PC-3 (cell line): ENCODE measurements around the gene GAD1. TPM values are rescaled to one million over a fixed set of nuclear protein-coding genes. Genes with fewer than 3 reads are reported as not detected.
A peak's percentile ranks its signal among the peaks of the same experiment; 100 is the strongest.

Experiments used
- ATAC-seq: fragments of 200-7000 bp; cut with Tn5 transposase; 2 replicates; pipeline ENCODE4 v1.9.1; 2020; ENCODE audit warnings: mild to moderate bottlenecking, moderate library complexity
- BruUV-seq: library from RNA; stranded (reverse); fragments of 400-500 nt; replicated peaks from 2 replicates; lab custom pipeline; 2021; lab: Mats Ljungman, UMichigan
- CTCF ChIA-PET: fragments of 300-600 bp; sonication (Branson Sonifier 250); formaldehyde crosslinking; loops from one replicate; lab custom pipeline; 2022; ENCODE audit warnings: antibody characterized with exemption; lab: Charles Lee
- POLR2A ChIA-PET: fragments of 300-600 bp; sonication (Branson Sonifier 250); formaldehyde crosslinking; loops from one replicate; lab custom pipeline; 2022; ENCODE audit warnings: antibody characterized with exemption; ENCODE audit not compliant: unreplicated experiment; lab: Charles Lee
- DNase-seq: peaks from one replicate; pipeline ENCODE4 v3.0.0-alpha.2; 2015
- H2AFZ ChIP-seq: fragments of 300-600 bp; sonication (generic); 2 replicates; pipeline ENCODE4 v1.6.0; 2016; ENCODE audit warnings: antibody characterized with exemption, low read length
- H3F3A ChIP-seq: fragments of 300-600 bp; sonication (generic); one replicate; pipeline ENCODE4 v1.6.0; 2017; ENCODE audit warnings: antibody characterized with exemption, low read length, control low read depth, mild to moderate bottlenecking; ENCODE audit not compliant: unreplicated experiment
- H3K27ac ChIP-seq: fragments of 300-600 bp; sonication (generic); 2 replicates; pipeline ENCODE4 v1.5.1; 2016; ENCODE audit warnings: mild to moderate bottlenecking, low read length
- H3K27me3 ChIP-seq: fragments of 300-600 bp; sonication (generic); 2 replicates; pipeline ENCODE4 v1.6.1; 2016; ENCODE audit warnings: low read length, mixed read lengths
- H3K36me3 ChIP-seq: fragments of 300-600 bp; sonication (generic); 2 replicates; pipeline ENCODE4 v1.6.1; 2016; ENCODE audit warnings: low read depth, mixed run types, low read length, mixed read lengths
- H3K4me1 ChIP-seq: fragments of 300-600 bp; sonication (generic); 2 replicates; pipeline ENCODE4 v1.5.1; 2016; ENCODE audit warnings: low read length; ENCODE audit not compliant: insufficient read depth
- H3K4me2 ChIP-seq: fragments of 300-600 bp; sonication (generic); 2 replicates; pipeline ENCODE4 v1.6.0; 2016; ENCODE audit warnings: low read length
- H3K4me3 ChIP-seq: fragments of 300-600 bp; sonication (generic); 2 replicates; pipeline ENCODE4 v1.5.1; 2016; ENCODE audit warnings: mild to moderate bottlenecking, low read length, mixed read lengths
- H3K79me2 ChIP-seq: fragments of 300-600 bp; sonication (generic); 2 replicates; pipeline ENCODE4 v1.6.1; 2017; ENCODE audit warnings: low read length, mixed read lengths
- H3K9ac ChIP-seq: fragments of 300-600 bp; sonication (generic); 2 replicates; pipeline ENCODE4 v1.6.0; 2016; ENCODE audit warnings: mild to moderate bottlenecking, low read length
- H3K9me2 ChIP-seq: fragments of 300-600 bp; sonication (generic); replicated peaks from 2 replicates; pipeline ENCODE4 v1.6.1; 2016; ENCODE audit warnings: mixed run types, low read length, mixed read lengths
- H3K9me3 ChIP-seq: fragments of 300-600 bp; sonication (generic); 2 replicates; pipeline ENCODE4 v1.6.1; 2016; ENCODE audit warnings: low read length, mixed read lengths
- H4K20me1 ChIP-seq: fragments of 300-600 bp; sonication (generic); 2 replicates; pipeline ENCODE4 v1.6.1; 2016; ENCODE audit warnings: low read length, mixed read lengths
- CTCF ChIP-seq: fragments of 300-600 bp; sonication (generic); conservative IDR thresholded peaks from 2 replicates; pipeline ENCODE4 v1.5.1; 2017; ENCODE audit warnings: antibody characterized with exemption, low read depth, mild to moderate bottlenecking, low read length
- EZH2 ChIP-seq: fragments of 300-600 bp; sonication (generic); IDR thresholded peaks from one replicate; pipeline ENCODE4 v1.6.1; 2017; ENCODE audit warnings: antibody characterized with exemption, mild to moderate bottlenecking, low read length; ENCODE audit not compliant: unreplicated experiment
- EZH2phosphoT487 ChIP-seq: fragments of 300-600 bp; sonication (generic); IDR thresholded peaks from 2 replicates; pipeline ENCODE4 v1.6.1; 2018; ENCODE audit warnings: mild to moderate bottlenecking, antibody characterized with exemption, low read length, borderline replicate concordance
- intact Hi-C: fragments of 100-400 bp; cut with micrococcal nuclease; formaldehyde crosslinking; loops from 2 replicates; pipeline ENCODE4 v1.9.0; 2023
- total RNA-seq: library from RNA; depleted of rRNA; stranded (reverse); fragments of >200 nt; gene quantifications from 2 replicates; pipeline ENCODE4 v1.2.3, GENCODE V29; 2014

The GAD1 gene
- total RNA-seq, 1 experiment from 2014 or later = 10.6 TPM

GRCh38 chr2:170817093-170818035 lies 677 bp downstream of the GAD1 start:
- ChIA-PET POLR2A (interaction anchor here (0.6 to 0.7 kb wide), 2 partner anchors 56 to 456 kb away, joined by 3 to 7 read pairs; no protein-coding TSS in a partner anchor), CTCF (interaction anchor here (0.5 to 1.1 kb wide), 9 partner anchors 15 to 309 kb away, joined by 3 to 7 read pairs (median 4); no protein-coding TSS in a partner anchor)
- Histone ChIP-seq H2AFZ (peak overlapping the region; percentile 99), H3K9me2 (no peaks in the 10 kb centered on the region), H3K27ac (no peak overlapping the region), H3K4me1 (peaks cover 13% of the 10 kb centered on the region; the same call in 1 of the 2 replicates), H3K4me2 (peak overlapping the region; percentile 98), H3K4me3 (peak overlapping the region; percentile 97), H4K20me1 (no peaks in the 10 kb centered on the region), H3K79me2 (no peaks in the 10 kb centered on the region), H3F3A (no peaks in the 10 kb centered on the region), H3K27me3 (no peaks in the 10 kb centered on the region), H3K9ac (peak overlapping the region; percentile 31), H3K9me3 (no peaks in the 10 kb centered on the region), H3K36me3 (no peaks in the 10 kb centered on the region)
- TF ChIP-seq EZH2 = no peak
- TF ChIP-seq EZH2phosphoT487 = no peak
- no peak for TF ChIP-seq CTCF
- ATAC-seq = peak; percentile 30
- intact Hi-C loops = loop anchor here (1.0 to 2.0 kb wide), 2 partner anchors 25 to 111 kb away; no protein-coding TSS in a partner anchor
- peak; percentile 34 for DNase-seq
- TSS peak; percentile 64 for BruUV-seq

- intact Hi-C loops = no loop called here
- BruUV-seq = no TSS peak
Observed at GRCh38 chr2:170818036-170818751, 1.5 kb downstream of the GAD1 start.

More at GRCh38 chr2:170818036-170818751, 1.5 kb downstream of the GAD1 start:
- no peaks in the 10 kb centered on the region for H3K9me3 ChIP-seq
- H3K4me1 ChIP-seq = peaks cover 10% of the 10 kb centered on the region; the same call in 1 of the 2 replicates
- H3K36me3 ChIP-seq = no peaks in the 10 kb centered on the region
- peak; percentile 6 for ATAC-seq
- no peak for TF ChIP-seq CTCF
- TF ChIP-seq EZH2phosphoT487 = no peak
- no peak for TF ChIP-seq EZH2
- CTCF ChIA-PET = interaction anchor here (0.6 kb wide), 1 partner anchor 763 kb away, joined by 3 read pairs; no protein-coding TSS in a partner anchor
- POLR2A ChIA-PET = no interaction called here
- H3K27me3 ChIP-seq = no peaks in the 10 kb centered on the region
- H3F3A ChIP-seq = no peaks in the 10 kb centered on the region
- peak overlapping the region; percentile 97 for H3K4me3 ChIP-seq
- no peaks in the 10 kb centered on the region for H4K20me1 ChIP-seq
- no peak overlapping the region for H3K9ac ChIP-seq
- no peaks in the 10 kb centered on the region for H3K9me2 ChIP-seq
- no peak overlapping the region for H3K27ac ChIP-seq
- H3K4me2 ChIP-seq = peak overlapping the region; percentile 98
- peak overlapping the region; percentile 99 for H2AFZ ChIP-seq
- DNase-seq = no peak
- no peaks in the 10 kb centered on the region for H3K79me2 ChIP-seq
